HUDEP-2 (cell line): ENCODE measurements around the gene GALNT16.
A peak's percentile ranks its signal among the peaks of the same experiment; 100 is the strongest.
"Not testable (repeated sequence)": the region's sequence is repeated elsewhere in the genome, so short reads cannot be mapped to it uniquely, and the experiment has no call there.

ENCODE experiments used
- DNase-seq, 76 experiments: peaks; one replicate each; lab custom pipeline; 2025; ENCODE audit not compliant: unreplicated experiment in 76 of 76; lab: John Stamatoyannopoulos, UW

Gene GALNT16

GRCh38 chr14:69284170-69284569 is 24.2 kb downstream of the GALNT16 start:
- no peak for DNase-seq

- no peak for DNase-seq
Measured at GRCh38 chr14:69285661-69286255, 25.8 kb downstream of the GALNT16 start.

GRCh38 chr14:69287098-69288010 is 27.4 kb downstream of the GALNT16 start:
- no peak for DNase-seq

GRCh38 chr14:69288011-69288771 is 28.2 kb downstream of the GALNT16 start:
- peak in 2 of 76 experiments; percentile 2 for DNase-seq

DNA sequence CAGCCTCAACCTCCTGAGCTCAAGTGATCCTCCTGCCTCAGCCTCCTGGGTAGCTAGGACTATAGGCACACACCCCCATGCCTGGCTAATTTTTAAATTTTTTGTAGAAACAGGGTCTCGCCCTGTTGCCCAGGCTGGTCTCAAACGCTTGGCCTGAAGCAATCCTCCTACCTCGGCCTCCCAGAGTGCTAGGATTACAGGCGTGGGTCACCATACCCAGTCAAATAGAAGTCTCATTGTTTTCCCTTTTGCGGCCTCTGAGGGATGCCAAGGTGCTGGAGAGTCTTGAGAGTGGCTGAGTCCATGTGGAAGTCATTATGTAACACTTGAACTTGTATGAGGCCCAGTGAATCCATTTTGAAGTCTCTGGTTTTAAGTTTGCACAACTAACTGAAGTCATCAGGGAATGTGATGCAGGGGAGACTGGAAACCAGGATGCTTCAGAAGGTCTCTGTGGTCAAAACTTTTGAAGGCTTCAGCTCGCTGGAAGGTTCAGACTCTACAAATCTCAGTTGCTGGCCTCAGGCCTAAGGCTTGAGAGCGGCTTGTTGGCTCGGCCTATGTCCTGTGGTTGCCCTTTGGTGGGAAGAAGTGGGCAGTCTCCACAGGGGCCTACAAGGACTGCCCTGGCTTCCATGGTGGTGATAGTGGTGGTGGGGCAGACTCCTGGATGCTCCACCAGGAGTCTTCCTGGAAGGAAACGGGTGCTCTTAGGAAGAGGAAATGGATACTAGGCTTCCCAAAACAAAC is 29.2 kb downstream of the GALNT16 start:
- no peak for DNase-seq

DNA sequence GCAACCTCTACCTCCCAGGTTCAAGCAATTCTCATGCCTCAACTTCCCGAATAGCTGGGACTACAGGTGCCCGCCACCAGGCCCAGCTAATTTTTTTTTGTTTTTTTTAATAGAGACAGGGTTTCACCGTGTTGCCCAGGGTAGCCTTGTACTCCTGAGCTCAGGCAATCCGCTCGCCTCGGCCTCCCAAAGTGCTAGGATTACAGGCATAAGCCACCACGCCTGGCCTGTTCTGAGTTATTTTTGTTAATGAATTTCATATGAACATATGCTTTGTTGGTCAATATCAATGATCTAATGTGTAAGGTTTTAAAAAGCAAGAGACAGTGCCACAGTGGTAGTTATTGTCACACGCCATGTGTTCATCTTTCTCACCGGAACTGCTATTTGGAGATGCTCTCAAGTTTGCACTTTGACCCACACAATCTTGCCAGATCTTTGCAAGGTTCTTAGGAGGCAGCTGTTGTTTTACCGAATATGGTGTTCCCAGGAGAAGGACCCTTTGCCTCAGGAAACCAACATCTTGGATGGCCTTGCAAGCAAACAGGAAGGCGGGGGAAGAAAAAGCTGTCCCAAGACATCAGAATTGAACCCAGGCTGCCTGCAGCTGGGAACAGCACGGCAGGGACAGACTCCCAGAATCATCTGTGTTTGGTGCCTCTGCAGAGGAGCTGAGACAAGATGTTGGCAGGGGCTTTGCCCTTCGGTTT is 30.0 kb downstream of the GALNT16 start:
- DNase-seq: no peak

DNA sequence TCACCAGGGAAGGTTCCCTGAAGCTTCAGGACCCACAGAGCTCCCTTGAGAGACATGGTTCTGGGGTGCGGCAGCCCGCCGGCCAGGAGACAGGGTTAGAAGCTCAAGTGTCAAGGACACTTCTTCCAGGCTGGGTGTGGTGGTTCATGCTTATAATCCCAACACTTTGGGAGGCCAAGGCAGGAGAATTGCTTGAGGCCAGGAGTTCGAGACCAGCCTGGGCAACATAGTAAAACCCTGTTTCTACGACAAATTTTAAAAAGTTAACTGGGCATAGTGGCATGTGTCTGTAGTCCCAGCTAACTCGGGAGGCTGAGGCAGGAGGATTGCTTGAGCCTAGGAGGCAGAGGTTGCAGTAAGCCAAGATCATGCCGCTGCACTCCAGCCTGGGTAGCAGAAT is 30.9 kb downstream of the GALNT16 start:
- not testable (repeated sequence) for DNase-seq

GRCh38 chr14:69291396-69291795 is 31.4 kb downstream of the GALNT16 start:
- no peak for DNase-seq

- no peak for DNase-seq
Measured at GRCh38 chr14:69291891-69292561, 32.1 kb downstream of the GALNT16 start.

GRCh38 chr14:69298131-69299071 is 38.4 kb downstream of the GALNT16 start:
- DNase-seq: no peak

GRCh38 chr14:69299286-69300035 is 39.5 kb downstream of the GALNT16 start:
- peak in 1 of 76 experiments; percentile 2 for DNase-seq

DNA sequence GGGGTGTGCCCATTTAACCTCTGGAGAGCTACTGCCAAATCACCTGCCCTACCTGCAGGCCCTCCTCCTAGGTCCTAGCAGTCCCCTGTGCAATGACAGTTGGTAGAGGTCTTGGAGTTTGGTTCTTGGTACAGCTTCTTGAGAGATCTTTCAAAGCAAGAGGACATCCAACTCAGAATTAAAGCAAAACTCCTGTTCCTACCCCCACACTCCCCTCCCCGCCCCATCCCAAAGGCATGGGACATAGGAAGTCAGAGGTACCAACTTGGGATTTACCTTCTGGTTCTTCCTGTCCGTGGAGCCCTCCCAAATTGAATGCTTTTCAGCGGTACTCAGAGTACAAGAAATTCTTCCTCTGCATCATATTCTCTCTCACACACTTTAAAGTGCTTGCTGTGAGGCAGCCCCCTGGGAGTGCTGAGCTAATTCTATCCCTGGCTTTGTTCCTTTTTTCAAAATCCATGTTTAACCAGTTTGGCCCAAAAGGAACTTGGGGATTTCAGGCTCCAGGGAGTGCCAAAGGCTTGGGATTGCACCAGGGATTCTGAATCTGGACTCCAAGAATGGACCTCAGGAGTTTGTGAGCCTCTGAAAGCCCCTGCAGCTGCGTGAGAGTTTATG is 40.8 kb downstream of the GALNT16 start:
- no peak for DNase-seq

DNA sequence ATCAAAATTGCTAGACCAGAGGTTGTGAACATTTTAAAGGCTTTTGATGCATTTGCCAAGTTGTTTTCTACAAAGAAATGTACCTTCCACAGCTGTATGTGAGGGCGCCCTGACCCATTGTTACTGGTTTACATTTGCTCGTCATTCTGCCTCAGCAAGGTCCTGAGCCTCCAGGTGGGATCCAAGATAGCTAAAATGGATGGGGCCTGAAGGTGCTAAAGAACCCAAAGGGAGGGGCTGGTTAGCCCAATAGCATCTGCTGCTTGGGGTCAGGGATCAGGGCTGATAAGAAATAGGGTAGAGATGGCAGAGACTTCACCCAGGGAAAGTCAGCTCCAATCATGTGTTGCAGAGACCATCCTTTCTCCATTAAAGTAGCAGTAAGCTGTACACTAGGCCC is 43.1 kb downstream of the GALNT16 start:
- no peak for DNase-seq

DNA sequence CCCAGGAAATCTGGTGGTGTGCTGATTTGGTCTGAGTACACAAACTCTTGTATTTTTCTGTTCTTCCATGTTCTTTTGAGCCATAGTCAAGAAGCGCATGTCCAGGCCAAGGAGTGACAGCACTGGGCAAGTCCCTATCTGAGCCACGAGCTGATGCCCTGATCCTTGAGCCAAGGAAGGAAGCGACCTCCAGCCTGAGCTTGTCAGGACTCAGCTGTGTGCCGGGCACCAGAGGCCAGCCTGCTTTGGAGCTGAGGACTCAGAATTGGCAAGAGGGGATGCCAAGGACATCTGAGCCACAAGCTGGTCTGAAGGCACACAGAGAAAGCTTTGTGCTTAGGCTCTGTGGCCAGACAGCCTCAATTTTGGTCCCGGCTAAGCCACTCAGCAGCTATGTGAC is 52.6 kb downstream of the GALNT16 start:
- DNase-seq: no peak

- DNase-seq: no peak
Measured at GRCh38 chr14:69313176-69313575, 53.2 kb downstream of the GALNT16 start.

DNA sequence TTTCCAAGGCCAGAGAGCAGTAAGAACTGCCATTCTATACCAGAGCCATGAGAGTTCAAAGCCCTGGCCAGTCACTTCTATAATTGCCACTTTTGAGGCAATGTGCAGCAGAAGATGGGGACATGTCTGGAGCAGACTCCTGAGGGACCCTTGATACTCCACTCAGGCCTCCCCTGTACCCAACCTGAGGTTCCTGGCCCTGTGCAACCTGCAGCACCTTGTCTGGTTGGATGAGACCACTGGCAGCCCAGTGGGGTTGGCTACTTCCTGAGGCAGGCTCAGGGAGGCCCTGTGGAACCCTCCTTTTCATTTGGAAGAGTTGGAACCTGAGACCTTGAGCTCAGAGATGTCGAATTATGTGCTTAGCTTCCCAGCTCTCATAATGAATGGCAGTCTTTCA is 54.4 kb downstream of the GALNT16 start:
- DNase-seq: no peak

DNA sequence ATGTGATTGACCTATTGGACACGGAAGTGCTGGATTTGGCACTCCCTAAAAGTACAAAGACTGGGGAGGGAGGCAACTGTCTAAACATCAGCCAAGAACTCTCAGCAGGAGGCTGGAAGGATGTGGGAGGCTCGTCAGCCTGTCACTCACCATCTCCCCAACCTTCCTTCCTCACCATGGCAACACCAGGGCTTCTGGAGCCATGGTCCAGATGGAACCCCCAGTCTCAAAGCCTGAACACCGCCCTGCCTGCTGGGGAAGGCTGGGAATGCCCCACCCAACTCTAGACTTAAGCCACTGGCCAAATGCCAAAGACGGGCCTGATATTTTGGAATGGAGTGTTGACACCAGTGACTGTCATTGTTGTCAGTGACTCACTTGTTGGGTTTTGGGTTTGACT is 55.3 kb downstream of the GALNT16 start:
- peak in 4 of 76 experiments; percentile 2 to 20 (median 8) for DNase-seq
